Astrocyte (in vitro differentiated cells and primary cell): ENCODE data around the gene TIMM44.

Source experiments
- EZH2 ChIP-seq: IDR thresholded peaks from 2 replicates; pipeline ENCODE4 v1.6.1; 2012; ENCODE audit warnings: mild to moderate bottlenecking, low read length, inconsistent platforms; ENCODE audit not compliant: insufficient read depth
- TF ChIP-seq, protein P1 (sequence below): IDR thresholded peaks from 2 replicates; pipeline ENCODE4 v1.5.1; 2011; ENCODE audit warnings: low read depth, mild to moderate bottlenecking, inconsistent platforms, low read length, moderate library complexity; ENCODE audit not compliant: insufficient read depth

DNA sequence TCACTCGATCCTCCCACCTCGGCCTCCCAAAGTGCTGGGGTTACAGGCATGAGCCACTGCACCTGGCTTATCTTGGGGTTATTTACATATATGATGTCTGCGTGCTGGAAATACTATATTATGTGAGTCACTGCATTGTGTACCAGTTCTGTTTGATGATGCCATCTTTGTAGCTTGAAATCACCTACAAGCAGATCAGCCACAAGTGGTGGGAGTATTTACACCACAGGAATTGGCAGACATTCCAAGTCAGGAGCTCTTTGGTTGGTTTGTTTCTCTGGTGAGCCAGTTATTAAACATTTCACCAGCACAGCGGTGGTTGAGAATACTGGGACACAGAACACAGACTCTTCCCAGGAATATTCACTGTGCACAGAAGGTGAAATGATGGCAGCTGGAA is 4.5 kb upstream of the TIMM44 start:
- TF ChIP-seq, protein P1, sequence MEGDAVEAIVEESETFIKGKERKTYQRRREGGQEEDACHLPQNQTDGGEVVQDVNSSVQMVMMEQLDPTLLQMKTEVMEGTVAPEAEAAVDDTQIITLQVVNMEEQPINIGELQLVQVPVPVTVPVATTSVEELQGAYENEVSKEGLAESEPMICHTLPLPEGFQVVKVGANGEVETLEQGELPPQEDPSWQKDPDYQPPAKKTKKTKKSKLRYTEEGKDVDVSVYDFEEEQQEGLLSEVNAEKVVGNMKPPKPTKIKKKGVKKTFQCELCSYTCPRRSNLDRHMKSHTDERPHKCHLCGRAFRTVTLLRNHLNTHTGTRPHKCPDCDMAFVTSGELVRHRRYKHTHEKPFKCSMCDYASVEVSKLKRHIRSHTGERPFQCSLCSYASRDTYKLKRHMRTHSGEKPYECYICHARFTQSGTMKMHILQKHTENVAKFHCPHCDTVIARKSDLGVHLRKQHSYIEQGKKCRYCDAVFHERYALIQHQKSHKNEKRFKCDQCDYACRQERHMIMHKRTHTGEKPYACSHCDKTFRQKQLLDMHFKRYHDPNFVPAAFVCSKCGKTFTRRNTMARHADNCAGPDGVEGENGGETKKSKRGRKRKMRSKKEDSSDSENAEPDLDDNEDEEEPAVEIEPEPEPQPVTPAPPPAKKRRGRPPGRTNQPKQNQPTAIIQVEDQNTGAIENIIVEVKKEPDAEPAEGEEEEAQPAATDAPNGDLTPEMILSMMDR = no peak
- TF ChIP-seq EZH2 = no peak
